ENCODE measurements around the gene LRRC4B.

DNA sequence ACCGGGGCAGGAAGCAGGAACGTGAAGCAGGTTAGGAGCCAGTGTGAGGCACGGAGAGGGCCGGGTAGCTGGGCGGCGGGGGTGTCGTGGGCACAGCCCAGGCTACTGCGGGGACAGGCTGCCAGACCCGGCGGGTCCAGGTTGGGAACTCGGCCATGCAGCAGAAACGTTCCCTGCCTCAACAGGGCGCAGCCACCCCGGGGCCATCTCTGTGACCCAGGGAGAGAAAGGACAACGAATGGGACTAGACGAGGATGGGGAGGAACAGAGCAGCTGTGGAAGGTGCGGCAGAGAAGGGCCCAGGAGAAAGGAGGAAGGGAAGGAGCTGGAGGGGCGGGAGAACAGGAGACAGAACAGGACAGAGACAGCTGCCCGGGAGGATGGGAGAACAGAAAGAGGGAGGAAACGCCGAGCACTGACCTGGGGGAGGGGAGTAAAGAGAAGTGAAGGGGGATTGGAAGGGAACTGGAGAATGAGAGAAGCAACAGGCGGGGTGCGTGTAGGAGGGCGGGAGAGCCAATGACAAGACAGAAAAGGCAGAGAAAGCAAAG lies 78.7 kb downstream of the LRRC4B start:
- TF ChIP-seq CTCF (conservative IDR thresholded peaks at IDR 0.05 in 1 of 2, IDR thresholded peaks at IDR 0.05 in 1 of 2; ENCODE audit: low read depth in 1 of 2, low read length in 2 of 2): no peak
- no peak for TF ChIP-seq EZH2 (IDR thresholded peaks at IDR 0.05; ENCODE audit: low read length, missing control alignments)

Measured in fibroblast of lung (primary cell).